HepG2 (cell line): Measurements from ENCODE around the gene IGFBP6. TPM values are rescaled to one million over a fixed set of nuclear protein-coding genes. Genes with fewer than 3 reads are reported as not detected.
A peak's percentile ranks its signal among the peaks of the same experiment; 100 is the strongest.

ENCODE experiments used
- CBX2 ChIP-seq, 2 experiments: fragments of 200-600 bp in 1 of 2; sonication (generic); formaldehyde crosslinking in 1 of 2; IDR thresholded peaks; 2 replicates each; pipeline versions ENCODE4 v1.7.0 to v1.8.1; 2018 to 2022; ENCODE audit warnings: low read depth in 2 of 2, low read length in 1 of 2, mild to moderate bottlenecking in 1 of 2, missing genetic modification reagents in 1 of 2
- ERF ChIP-seq: IDR thresholded peaks from 2 replicates; pipeline ENCODE4 v1.6.1; 2018; ENCODE audit warnings: missing biosample characterization, missing genetic modification reagents
- GATA4 ChIP-seq: sonication (generic); IDR thresholded peaks from 2 replicates; pipeline ENCODE4 v1.6.1; 2016; ENCODE audit warnings: antibody characterized with exemption, low read depth, borderline replicate concordance
- HNRNPL ChIP-seq: fragments of 200-400 bp; formaldehyde crosslinking; IDR thresholded peaks from 2 replicates; pipeline ENCODE4 v1.6.1; 2017; ENCODE audit warnings: mild to moderate bottlenecking, low read depth, low read length
- NFE2L1 ChIP-seq: sonication (generic); formaldehyde crosslinking; IDR thresholded peaks from 2 replicates; pipeline ENCODE4 v1.4.0; 2020; ENCODE audit warnings: missing genetic modification reagents, mild to moderate bottlenecking, borderline replicate concordance
- NKX3-1 ChIP-seq: sonication (generic); formaldehyde crosslinking; IDR thresholded peaks from 2 replicates; pipeline ENCODE4 v1.5.0; 2020; ENCODE audit warnings: missing genetic modification reagents
- SRSF9 ChIP-seq: fragments of 200-400 bp; formaldehyde crosslinking; IDR thresholded peaks from 2 replicates; pipeline ENCODE4 v1.6.1; 2018; ENCODE audit warnings: borderline replicate concordance, mild to moderate bottlenecking, low read depth, low read length; ENCODE audit not compliant: insufficient read depth, poor library complexity, severe bottlenecking
- SYNCRIP ChIP-seq: fragments of 200-400 bp; formaldehyde crosslinking; IDR thresholded peaks from 2 replicates; pipeline ENCODE4 v1.6.1; 2018; ENCODE audit warnings: mild to moderate bottlenecking, low read depth, low read length; ENCODE audit not compliant: insufficient read depth
- XBP1 ChIP-seq: sonication (generic); formaldehyde crosslinking; IDR thresholded peaks from 2 replicates; pipeline ENCODE4 v1.5.0; 2020; ENCODE audit warnings: missing genetic modification reagents
- ZFP36L2 ChIP-seq: sonication (generic); formaldehyde crosslinking; IDR thresholded peaks from 2 replicates; pipeline ENCODE4 v1.4.0; 2020; ENCODE audit warnings: missing genetic modification reagents
- ZFP62 ChIP-seq: sonication (generic); formaldehyde crosslinking; IDR thresholded peaks from 2 replicates; pipeline ENCODE4 v1.4.0; 2020; ENCODE audit warnings: missing genetic modification reagents
- ZNF446 ChIP-seq: sonication (generic); formaldehyde crosslinking; IDR thresholded peaks from 2 replicates; pipeline ENCODE4 v1.5.0; 2020; ENCODE audit warnings: mild to moderate bottlenecking, missing genetic modification reagents
- ZNF557 ChIP-seq: sonication (generic); formaldehyde crosslinking; IDR thresholded peaks from 2 replicates; pipeline ENCODE4 v1.4.0; 2020; ENCODE audit warnings: missing genetic modification reagents
- ZNF660 ChIP-seq: sonication (generic); formaldehyde crosslinking; IDR thresholded peaks from 2 replicates; pipeline ENCODE4 v1.5.1; 2020; ENCODE audit warnings: mild to moderate bottlenecking, low read depth, missing genetic modification reagents, borderline replicate concordance
- ZNF792 ChIP-seq: IDR thresholded peaks from 2 replicates; pipeline ENCODE4 v1.6.1; 2016
- polyA plus RNA-seq, 8 experiments: library from polyadenylated mRNA; depleted of rRNA in 3 of 8; stranded (reverse) in 7 of 8; unstranded in 1 of 8; fragments of >200 nt; fragmentation: Illumina TruSeq in 4 of 8; extraction: Trizol in 4 of 8; gene quantifications; 2 replicates each; pipeline versions ENCODE4 v1.2.1 to v1.2.3, GENCODE V29; 2011 to 2016; ENCODE audit warnings: low read depth in 4 of 8, missing spikeins in 1 of 8, mixed read lengths in 1 of 8; ENCODE audit not compliant: insufficient read depth in 1 of 8
- total RNA-seq, 5 experiments: library from RNA; depleted of rRNA; stranded (reverse); fragments of >200 nt; fragmentation: Illumina TruSeq; extraction: Trizol; gene quantifications; 2 replicates each; pipeline ENCODE4 v1.2.3, GENCODE V29; 2016; ENCODE audit warnings: low read depth in 1 of 5
- TF ChIP-seq, protein P1 (sequence below): sonication (generic); formaldehyde crosslinking; IDR thresholded peaks from 2 replicates; pipeline ENCODE4 v1.4.0; 2020; ENCODE audit warnings: mild to moderate bottlenecking, missing genetic modification reagents
- TF ChIP-seq, protein P2 (sequence below): sonication (generic); formaldehyde crosslinking; IDR thresholded peaks from 2 replicates; pipeline ENCODE4 v1.5.1; 2020; ENCODE audit warnings: mild to moderate bottlenecking, missing genetic modification reagents, borderline replicate concordance
- TF ChIP-seq, protein P3 (sequence below): sonication (generic); formaldehyde crosslinking; IDR thresholded peaks from 2 replicates; pipeline ENCODE4 v1.8.1; 2023; ENCODE audit warnings: mild to moderate bottlenecking, missing genetic modification reagents, borderline replicate concordance
- TF ChIP-seq, protein P4 (sequence below): sonication (generic); formaldehyde crosslinking; IDR thresholded peaks from 2 replicates; pipeline ENCODE4 v1.4.0; 2020; ENCODE audit warnings: mild to moderate bottlenecking, missing genetic modification reagents

The IGFBP6 gene
- total and polyA plus RNA-seq, 2 of the 13 experiments (the other 11 are each of a cell fraction or from before 2014, with no cell fraction given) = 3.9 to 25.2 TPM

DNA sequence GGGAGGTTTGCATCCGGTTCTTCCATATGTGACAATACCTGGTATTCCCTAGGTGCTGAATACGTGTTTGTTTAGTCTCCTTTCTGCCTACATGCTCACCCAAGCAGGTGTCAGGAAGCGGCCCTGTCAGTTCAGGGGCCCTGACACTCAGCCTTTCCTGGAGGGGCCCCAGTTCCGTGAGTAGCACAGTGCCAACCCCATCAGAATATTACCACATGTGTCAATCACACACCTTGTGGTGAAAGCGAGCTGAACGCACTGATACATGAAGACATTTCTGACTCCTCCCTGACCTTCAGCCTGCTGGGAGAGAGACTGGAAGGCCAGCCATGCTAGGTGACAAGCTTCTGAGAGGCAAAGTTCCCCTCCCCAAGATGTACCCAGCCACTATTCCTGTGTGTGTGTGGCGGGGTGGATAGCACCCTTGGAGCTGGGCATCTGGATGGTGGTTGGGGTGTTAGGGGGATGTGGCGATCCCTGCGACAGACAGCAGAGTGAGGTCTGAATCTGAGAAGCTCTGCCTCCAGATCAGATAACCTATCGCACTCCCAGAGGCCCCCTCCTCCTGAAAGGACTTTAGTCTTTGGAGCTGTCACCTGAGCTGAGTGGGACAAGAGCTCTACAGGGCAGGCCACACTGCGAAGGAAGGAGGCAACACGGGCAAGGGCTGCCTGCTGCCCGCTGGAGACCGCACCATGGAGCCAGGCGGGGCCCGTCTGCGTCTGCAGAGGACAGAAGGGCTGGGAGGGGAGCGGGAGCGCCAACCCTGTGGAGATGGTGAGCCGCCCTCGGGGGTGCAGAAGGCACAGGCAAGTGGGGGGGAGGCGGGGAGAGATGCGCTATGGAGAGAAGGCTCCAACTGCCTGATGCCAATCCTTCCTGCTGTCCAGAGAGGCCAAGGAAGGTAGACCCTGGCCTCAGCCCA, 5.7 kb downstream of the IGFBP6 start, which contains the start of gene SOAT2 (continued):
- TF ChIP-seq, protein P1, sequence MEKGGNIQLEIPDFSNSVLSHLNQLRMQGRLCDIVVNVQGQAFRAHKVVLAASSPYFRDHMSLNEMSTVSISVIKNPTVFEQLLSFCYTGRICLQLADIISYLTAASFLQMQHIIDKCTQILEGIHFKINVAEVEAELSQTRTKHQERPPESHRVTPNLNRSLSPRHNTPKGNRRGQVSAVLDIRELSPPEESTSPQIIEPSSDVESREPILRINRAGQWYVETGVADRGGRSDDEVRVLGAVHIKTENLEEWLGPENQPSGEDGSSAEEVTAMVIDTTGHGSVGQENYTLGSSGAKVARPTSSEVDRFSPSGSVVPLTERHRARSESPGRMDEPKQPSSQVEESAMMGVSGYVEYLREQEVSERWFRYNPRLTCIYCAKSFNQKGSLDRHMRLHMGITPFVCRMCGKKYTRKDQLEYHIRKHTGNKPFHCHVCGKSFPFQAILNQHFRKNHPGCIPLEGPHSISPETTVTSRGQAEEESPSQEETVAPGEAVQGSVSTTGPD (CRISPR knock-in tag) = no peak
- TF ChIP-seq, protein P2, sequence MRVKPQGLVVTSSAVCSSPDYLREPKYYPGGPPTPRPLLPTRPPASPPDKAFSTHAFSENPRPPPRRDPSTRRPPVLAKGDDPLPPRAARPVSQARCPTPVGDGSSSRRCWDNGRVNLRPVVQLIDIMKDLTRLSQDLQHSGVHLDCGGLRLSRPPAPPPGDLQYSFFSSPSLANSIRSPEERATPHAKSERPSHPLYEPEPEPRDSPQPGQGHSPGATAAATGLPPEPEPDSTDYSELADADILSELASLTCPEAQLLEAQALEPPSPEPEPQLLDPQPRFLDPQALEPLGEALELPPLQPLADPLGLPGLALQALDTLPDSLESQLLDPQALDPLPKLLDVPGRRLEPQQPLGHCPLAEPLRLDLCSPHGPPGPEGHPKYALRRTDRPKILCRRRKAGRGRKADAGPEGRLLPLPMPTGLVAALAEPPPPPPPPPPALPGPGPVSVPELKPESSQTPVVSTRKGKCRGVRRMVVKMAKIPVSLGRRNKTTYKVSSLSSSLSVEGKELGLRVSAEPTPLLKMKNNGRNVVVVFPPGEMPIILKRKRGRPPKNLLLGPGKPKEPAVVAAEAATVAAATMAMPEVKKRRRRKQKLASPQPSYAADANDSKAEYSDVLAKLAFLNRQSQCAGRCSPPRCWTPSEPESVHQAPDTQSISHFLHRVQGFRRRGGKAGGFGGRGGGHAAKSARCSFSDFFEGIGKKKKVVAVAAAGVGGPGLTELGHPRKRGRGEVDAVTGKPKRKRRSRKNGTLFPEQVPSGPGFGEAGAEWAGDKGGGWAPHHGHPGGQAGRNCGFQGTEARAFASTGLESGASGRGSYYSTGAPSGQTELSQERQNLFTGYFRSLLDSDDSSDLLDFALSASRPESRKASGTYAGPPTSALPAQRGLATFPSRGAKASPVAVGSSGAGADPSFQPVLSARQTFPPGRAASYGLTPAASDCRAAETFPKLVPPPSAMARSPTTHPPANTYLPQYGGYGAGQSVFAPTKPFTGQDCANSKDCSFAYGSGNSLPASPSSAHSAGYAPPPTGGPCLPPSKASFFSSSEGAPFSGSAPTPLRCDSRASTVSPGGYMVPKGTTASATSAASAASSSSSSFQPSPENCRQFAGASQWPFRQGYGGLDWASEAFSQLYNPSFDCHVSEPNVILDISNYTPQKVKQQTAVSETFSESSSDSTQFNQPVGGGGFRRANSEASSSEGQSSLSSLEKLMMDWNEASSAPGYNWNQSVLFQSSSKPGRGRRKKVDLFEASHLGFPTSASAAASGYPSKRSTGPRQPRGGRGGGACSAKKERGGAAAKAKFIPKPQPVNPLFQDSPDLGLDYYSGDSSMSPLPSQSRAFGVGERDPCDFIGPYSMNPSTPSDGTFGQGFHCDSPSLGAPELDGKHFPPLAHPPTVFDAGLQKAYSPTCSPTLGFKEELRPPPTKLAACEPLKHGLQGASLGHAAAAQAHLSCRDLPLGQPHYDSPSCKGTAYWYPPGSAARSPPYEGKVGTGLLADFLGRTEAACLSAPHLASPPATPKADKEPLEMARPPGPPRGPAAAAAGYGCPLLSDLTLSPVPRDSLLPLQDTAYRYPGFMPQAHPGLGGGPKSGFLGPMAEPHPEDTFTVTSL (CRISPR knock-in tag) = no peak
- TF ChIP-seq ZNF446 (no peak), CBX2 (IDR thresholded peaks at IDR 0.05; ENCODE audit: low read depth, low read length) (no peak), CBX2 (CRISPR knock-in tag; IDR thresholded peaks at IDR 0.05; ENCODE audit: low read depth) (peak; percentile 1; the same call in 1 of the 2 replicates), ZNF792 (CRISPR knock-in tag) (no peak), NFE2L1 (CRISPR knock-in tag) (no peak), XBP1 (CRISPR knock-in tag) (no peak), HNRNPL (peak; percentile 86), ZNF557 (no peak), SYNCRIP (no peak), NKX3-1 (CRISPR knock-in tag) (no peak), SRSF9 (no peak), GATA4 (peak; percentile 34; the same call in 1 of the 2 replicates), ERF (CRISPR knock-in tag) (peak; percentile 17; the same call in 1 of the 2 replicates), ZFP36L2 (CRISPR knock-in tag) (no peak), ZNF660 (CRISPR knock-in tag) (no peak), ZFP62 (CRISPR knock-in tag) (no peak)
- TF ChIP-seq, protein P3, sequence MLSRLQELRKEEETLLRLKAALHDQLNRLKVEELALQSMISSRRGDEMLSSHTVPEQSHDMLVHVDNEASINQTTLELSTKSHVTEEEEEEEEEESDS (CRISPR knock-in tag) = no peak
- TF ChIP-seq, protein P4, sequence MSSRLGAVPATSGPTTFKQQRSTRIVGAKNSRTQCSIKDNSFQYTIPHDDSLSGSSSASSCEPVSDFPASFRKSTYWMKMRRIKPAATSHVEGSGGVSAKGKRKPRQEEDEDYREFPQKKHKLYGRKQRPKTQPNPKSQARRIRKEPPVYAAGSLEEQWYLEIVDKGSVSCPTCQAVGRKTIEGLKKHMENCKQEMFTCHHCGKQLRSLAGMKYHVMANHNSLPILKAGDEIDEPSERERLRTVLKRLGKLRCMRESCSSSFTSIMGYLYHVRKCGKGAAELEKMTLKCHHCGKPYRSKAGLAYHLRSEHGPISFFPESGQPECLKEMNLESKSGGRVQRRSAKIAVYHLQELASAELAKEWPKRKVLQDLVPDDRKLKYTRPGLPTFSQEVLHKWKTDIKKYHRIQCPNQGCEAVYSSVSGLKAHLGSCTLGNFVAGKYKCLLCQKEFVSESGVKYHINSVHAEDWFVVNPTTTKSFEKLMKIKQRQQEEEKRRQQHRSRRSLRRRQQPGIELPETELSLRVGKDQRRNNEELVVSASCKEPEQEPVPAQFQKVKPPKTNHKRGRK (CRISPR knock-in tag) = no peak
